Myocyte (in vitro differentiated cells): ENCODE results near the gene DLG4. TPM values are rescaled to one million over a fixed set of nuclear protein-coding genes. Genes with fewer than 3 reads are reported as not detected.
"Not testable (repeated sequence)": the region's sequence is repeated elsewhere in the genome, so short reads cannot be mapped to it uniquely, and the experiment has no call there.

Experiments
- DNase-seq: peaks from one replicate; pipeline ENCODE4 v3.0.0-alpha.2; 2012; ENCODE audit warnings: low read depth
- microRNA counts: library from miRNA; unstranded; fragments of <30 nt; microRNA quantifications from one replicate; lab custom pipeline; 2016
- microRNA-seq: library from miRNA; unstranded; fragments of <30 nt; microRNA quantifications from one replicate; pipeline ENCODE4, GENCODE V29; 2016
- total RNA-seq: library from RNA; depleted of rRNA; stranded (reverse); fragments of >200 nt; gene quantifications from 2 replicates; pipeline ENCODE4 v1.2.3, GENCODE V29; 2014

The DLG4 gene
- total RNA-seq, 1 donor from 2014 or later: 11.8 TPM

DNA sequence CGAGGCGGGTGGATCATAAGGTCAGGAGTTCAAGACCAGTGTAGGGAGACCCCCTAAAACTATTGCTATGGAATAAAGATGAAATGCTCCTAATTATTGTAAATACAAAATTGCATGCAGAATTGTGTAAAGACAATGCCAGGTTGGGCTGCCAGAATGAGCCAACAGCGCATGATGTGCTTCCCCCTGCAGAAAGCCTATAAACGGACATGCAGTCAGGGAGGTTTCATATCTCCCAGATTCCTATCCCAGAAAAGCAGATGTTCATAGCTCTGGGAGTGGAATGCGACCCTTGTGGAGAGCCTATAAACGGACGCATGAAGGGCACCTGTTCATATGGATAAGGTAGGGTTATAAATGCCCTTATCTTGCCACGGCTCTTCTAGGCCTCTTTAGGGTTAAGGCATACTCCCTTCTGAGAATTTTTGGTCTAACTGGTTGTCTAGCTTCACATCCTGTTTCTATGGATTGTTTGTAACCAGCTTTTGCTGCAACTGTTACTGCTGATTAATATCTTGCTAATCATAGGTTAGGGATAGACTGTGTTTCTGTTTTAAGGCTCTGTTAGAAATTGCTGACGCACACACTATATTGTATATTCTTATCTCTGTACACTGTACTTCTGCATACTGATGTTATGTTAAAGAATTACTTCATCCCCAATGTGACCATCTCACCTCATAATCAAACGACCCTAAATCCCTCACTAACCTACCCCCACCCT is 50.6 kb downstream of the DLG4 start:
- not testable (repeated sequence) for DNase-seq

DNA sequence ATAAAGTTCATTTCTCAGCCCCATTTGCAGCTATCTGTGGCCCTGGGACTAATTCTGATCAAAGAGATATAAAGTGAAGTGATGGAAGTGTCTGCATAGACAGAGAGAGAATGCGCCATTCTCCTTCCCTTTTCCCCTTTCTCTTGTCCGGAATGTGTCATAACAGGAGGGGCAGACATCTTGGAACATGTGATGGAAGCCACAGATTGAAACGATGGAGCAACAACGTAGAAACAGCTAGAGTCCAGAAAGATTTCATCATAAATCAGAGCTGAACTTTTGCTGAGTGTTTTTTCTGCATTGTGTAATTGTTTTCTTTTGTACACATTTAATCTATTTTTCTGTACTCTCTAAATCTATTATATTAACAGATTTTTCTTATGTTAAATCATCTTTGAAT is 51.8 kb downstream of the DLG4 start:
- no peak for DNase-seq

DNA sequence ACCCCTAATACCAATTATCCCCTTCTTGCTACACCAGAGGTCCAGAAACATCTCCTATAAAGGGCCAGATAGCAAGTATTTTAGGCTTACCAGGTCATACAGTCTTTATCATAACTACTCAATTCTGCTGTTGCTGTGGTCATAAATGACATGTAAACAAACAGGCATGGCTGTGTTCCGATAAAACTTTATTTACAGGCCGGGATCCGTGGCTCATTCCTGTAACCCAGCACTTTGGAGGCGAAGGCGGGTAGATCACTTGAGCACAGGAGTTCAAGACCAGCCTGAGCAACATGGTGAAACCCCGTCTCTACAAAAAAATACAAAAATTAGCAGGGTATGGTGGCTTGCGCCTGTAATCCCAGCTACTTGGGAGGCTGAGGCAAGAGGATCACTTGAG is 52.8 kb downstream of the DLG4 start:
- DNase-seq: no peak

DNA sequence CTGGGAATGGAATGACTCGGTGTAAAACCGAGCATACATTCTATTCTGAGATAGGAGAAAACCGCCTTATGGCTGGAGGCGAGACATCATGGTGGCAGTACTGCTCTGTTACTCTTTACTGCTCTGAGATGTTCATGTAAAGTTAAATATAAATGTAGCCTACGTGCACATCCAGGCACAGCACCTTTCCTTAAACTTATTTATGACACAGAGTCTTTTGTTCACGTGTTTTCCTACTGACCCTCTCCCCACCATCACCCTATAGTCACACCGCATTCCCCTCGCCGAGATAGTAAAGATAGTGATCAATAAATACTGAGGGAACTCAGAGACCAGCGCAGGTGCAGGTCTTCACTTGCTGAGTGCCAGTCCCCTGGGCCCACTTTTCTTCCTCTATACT is 60.1 kb downstream of the DLG4 start:
- not testable (repeated sequence) for DNase-seq

DNA sequence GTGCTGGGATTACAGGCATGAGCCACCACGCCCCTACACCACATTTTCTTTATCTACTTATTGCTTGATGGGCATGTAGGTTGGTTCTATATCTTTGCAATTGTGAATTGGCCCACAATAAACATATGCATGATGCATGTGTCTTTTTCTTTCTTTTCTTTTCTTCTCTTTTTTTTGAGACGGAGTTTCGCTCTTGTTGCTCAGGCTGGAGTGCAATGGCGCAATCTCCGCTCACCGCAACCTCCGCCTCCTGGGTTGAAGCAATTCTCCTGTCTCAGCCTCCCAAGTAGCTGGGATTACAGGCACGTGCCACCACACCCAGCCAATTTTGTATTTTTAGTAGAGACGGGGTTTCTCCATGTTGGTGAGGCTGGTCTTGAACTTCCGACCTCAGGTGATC is 61.2 kb downstream of the DLG4 start:
- not testable (repeated sequence) for DNase-seq

DNA sequence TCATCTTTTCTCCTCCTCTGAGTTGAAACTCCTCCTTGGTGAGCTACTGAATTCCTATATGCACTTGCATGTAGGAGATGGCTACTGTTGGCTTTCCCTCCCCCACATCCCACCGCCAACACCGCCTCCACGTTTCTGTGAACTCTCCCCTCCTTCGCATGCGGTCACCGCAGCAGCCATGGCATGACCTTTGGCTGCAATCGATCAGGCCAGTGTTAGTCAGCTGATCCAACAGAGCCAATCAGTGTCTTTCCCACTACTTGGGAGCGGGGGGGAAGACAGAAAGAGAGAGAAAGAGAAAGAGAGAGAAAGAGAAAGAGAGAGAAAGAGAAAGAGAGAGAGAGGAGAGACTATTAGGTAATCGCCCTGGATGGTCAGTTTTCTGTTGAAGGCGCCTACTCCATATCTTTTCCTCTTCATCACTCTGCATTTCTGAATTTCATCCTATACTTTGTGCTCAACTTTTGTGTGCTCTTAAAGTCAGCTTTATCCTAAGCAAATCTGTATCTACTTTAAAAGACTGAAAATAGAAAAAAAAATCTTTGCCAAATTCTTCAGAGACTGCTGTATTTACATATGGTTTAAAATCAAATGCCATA is 63.2 kb downstream of the DLG4 start:
- DNase-seq: no peak

DNA sequence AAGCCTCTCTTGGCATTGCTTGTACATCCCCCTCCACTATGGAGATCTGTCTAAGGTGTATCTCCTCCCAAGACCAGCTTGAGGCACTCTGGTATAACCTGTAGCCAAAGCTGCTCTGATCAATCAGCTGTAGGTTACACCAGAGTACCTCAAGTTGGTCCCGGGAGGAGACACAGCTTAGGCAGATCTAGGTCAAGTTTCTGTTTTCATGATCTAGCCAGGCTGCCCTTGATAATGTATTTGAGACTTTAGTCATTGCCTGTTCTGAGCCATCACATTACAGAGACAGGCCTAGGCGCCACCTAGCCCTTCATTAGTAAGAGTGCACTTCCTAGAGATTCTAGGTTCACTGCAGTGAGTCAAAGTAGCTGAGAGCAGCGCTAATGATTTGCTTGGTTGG is 71.9 kb downstream of the DLG4 start:
- DNase-seq: no peak

DNA sequence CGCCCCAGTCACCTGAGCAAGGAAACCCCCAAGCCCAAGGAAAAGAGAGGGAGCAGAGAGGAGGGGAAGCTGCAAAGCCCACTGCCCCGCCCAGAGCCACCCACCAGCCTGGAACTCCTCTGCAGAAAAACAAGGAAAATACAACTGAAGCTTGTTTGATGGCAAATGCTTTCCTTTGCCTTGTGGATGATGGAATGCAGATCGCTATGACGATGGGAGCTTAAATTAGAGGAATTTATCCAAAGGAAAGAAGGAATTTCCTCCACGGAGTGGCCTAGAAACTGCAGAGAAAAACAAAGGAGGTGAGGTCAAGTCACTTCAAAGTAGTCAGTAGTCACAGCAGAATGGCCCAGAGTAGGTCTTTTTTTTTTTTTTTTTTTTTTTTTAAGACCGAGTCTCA is 73.5 kb downstream of the DLG4 start:
- DNase-seq: no peak

DNA sequence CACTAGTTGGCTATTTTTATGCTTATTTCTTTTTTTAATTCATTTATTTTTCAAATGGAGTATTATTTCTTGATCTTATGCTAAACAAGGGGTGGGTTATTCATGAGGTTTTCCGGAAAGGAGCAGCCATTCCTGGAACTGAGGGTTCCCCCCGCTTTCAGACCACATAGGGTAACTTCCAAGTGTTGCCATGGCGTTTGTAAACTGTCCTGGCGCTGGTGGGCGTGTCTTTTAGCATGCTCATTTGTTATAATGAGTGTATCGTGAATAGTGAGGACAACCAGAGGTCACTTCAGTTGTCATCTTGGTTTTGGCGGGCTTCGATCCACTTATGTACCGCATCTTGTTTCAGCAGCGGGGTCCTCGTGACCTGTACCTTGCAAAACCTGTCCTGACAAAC is 75.4 kb downstream of the DLG4 start:
- DNase-seq: no peak

DNA sequence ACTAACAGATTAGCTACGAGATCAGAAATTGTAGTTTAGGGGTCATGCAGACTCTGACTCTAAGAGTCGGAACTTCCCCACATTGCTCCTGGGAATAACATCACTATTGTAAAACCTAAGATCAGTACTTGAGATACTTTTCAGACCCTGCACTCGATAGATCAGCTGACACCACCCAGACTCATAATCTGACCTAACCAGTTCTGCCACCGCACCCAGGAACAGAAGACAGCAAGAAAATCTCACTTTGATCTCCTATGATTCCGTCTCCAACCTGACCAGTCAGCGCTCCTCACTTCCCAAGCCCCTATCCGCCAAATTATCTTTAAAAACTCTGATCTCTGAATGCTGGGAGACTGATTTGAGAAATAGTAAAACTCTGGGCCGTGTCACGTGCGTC is 77.8 kb downstream of the DLG4 start:
- DNase-seq: no peak

DNA sequence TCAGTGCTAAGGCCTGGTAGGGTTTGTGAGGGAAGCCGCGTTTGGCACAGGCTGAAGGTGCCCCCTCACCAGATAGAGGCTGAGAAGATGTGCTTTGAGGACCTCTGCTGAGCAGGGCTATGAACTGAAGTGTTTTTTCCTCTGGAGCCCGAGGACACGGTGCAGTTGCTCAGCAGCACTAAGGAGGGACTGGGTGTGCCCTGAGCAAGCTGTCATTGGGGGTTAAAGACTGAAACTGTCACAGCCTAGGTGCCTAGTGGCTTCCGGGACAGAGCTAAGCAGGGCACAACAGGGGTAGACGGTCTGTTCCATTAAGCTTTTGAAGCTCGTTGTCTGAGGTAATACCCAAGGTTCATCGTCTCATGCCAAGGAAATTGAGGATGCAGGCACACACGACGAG is 80.2 kb downstream of the DLG4 start:
- DNase-seq: no peak

DNA sequence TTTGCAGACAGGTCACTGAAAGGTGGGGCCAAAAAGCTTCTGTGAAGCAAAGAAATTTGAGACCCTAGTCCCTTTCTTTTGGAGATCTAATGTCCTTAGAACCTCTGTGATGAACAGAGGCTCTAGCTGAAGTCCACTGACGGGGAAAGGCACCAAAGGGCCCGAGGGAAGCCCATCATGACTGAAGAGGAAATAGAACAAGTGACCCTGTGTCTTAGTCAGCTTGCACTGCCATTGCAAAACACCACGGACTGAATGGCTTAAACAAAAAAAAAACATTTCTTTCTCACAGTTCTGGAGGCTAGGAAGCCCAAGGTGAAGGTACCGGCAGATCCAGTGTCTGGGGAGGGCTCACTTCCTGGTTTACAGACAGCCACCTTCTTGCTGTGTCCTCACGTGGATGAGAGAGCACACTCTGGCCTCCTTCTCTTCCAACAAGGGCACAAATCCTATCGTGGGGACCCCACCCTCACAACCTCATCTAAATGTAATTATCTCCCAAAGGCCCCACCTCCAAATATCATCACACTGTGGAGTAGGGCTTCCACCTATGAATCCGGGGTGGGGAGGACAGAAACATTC is 80.7 kb downstream of the DLG4 start:
- DNase-seq: no peak

DNA sequence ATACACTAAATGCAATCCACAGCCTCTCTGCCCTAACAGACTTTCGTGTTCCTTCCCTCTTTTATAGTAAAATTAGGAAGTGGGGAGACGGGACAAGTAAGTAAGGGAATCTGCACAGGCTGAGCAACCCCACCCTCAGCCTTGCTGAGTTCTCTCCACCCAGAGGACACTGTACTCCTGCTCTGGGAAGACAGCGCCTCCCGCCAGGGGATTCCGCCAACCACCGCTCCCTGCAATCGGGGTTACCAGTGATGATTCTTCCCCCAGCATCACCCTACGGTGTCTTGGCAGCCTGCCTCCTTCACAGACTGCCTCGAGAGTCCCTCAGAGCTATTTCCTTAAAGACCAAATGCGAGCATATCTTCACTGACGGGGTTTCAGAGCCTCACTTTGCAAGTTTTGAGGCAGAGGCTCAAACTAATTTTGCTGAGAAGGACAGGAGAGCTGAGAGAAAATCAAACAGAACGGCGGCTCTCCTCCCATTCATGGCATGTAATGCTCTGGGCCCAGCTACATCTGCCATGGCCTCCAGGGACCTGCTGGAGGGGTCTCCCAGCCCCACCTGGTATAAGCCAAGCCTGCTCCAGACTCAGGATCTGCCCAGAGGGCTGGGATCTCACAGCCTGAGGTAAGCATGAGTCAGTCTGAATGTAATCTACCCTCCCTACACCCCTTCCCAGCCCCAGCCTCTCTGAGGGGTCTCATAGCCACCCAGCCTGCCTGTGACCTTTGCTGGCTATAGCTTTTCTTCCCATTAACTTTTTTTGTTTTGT is 82.3 kb downstream of the DLG4 start:
- DNase-seq: no peak

MicroRNA genes within 50 kb of the gene (microRNA counts, 767-probe panel; counts per million panel counts)
- microRNA hsa-miR-324-3p (lab: Ali Mortazavi, UCI) (not detected), microRNA hsa-miR-324-5p (lab: Ali Mortazavi, UCI) (10,491 counts per million, percentile 44 among the panel's probes with 10 or more counts)

Small RNA genes within 50 kb of the gene (microRNA-seq; reads per million reads assigned to microRNA genes)
- gene MIR324: 5,487 reads per million, percentile 93 among the genes with 10 or more reads in this experiment

Other genes starting within 250 kb of the DLG4 start
- gene ALOX12, start 223.8 kb downstream of the DLG4 start, total RNA-seq: not detected in 2 replicates
- gene RNASEK, start 207.2 kb downstream of the DLG4 start, total RNA-seq: 205 and 259 TPM in 2 replicates
- gene BCL6B, start 196.8 kb downstream of the DLG4 start, total RNA-seq: not detected in 2 replicates
- gene SLC16A13, start 183.8 kb downstream of the DLG4 start, total RNA-seq: 0.10 and 0.75 TPM in 2 replicates
- gene SLC16A11, start 175.7 kb downstream of the DLG4 start, total RNA-seq: 0.78 TPM in 1 of 2 replicates, not detected in the other
- not detected in 2 replicates for gene CLEC10A, start 139.6 kb downstream of the DLG4 start, total RNA-seq
- not detected in 2 replicates for gene ASGR2, start 105.0 kb downstream of the DLG4 start, total RNA-seq
- gene ASGR1, start 40.5 kb downstream of the DLG4 start, total RNA-seq: 0.13 TPM in 1 of 2 replicates, not detected in the other
- gene ACADVL, start 102 bp upstream of the DLG4 start, total RNA-seq: 659 and 702 TPM in 2 replicates
- 71.0 and 80.5 TPM in 2 replicates for gene DVL2, start 14.7 kb upstream of the DLG4 start, total RNA-seq
- 52.3 and 54.7 TPM in 2 replicates for gene PHF23, start 19.6 kb upstream of the DLG4 start, total RNA-seq
- gene GABARAP, start 22.6 kb upstream of the DLG4 start, total RNA-seq: 239 and 315 TPM in 2 replicates
- 69.1 and 88.9 TPM in 2 replicates for gene CTDNEP1, start 31.9 kb upstream of the DLG4 start, total RNA-seq
- 75.1 and 81.8 TPM in 2 replicates for gene ELP5, start 32.4 kb upstream of the DLG4 start, total RNA-seq
- gene CLDN7, start 42.6 kb upstream of the DLG4 start, total RNA-seq: not detected in 2 replicates
- 20.0 and 28.3 TPM in 2 replicates for gene SLC2A4, start 61.9 kb upstream of the DLG4 start, total RNA-seq
- gene YBX2, start 74.8 kb upstream of the DLG4 start, total RNA-seq: 4.1 and 9.6 TPM in 2 replicates
- gene EIF5A, start 87.8 kb upstream of the DLG4 start, total RNA-seq: 510 and 518 TPM in 2 replicates
- gene GPS2, start 95.5 kb upstream of the DLG4 start, total RNA-seq: 92.2 and 95.8 TPM in 2 replicates
- gene NEURL4, start 109.5 kb upstream of the DLG4 start, total RNA-seq: 19.5 and 22.3 TPM in 2 replicates
- gene ACAP1, start 116.7 kb upstream of the DLG4 start, total RNA-seq: not detected in 2 replicates
- gene KCTD11, start 132.3 kb upstream of the DLG4 start, total RNA-seq: 10.0 and 10.1 TPM in 2 replicates
- gene TMEM95, start 135.3 kb upstream of the DLG4 start, total RNA-seq: not detected in 2 replicates
- gene TNK1, start 161.3 kb upstream of the DLG4 start, total RNA-seq: not detected in 2 replicates
- 15.1 and 22.3 TPM in 2 replicates for gene PLSCR3, start 174.7 kb upstream of the DLG4 start, total RNA-seq
- gene TMEM256, start 184.3 kb upstream of the DLG4 start, total RNA-seq: 69.6 and 76.5 TPM in 2 replicates
- gene NLGN2, start 188.0 kb upstream of the DLG4 start, total RNA-seq: 5.7 and 7.2 TPM in 2 replicates
- not detected in 2 replicates for gene SPEM1, start 200.5 kb upstream of the DLG4 start, total RNA-seq
- not detected in 2 replicates for gene SPEM2, start 205.8 kb upstream of the DLG4 start, total RNA-seq
- gene SPEM3, start 209.0 kb upstream of the DLG4 start, total RNA-seq: not detected in 2 replicates
- gene TMEM102, start 215.6 kb upstream of the DLG4 start, total RNA-seq: 0.13 and 0.21 TPM in 2 replicates
- gene FGF11, start 219.7 kb upstream of the DLG4 start, total RNA-seq: 41.7 and 89.9 TPM in 2 replicates
- 213 and 222 TPM in 2 replicates for gene CHRNB1, start 225.2 kb upstream of the DLG4 start, total RNA-seq